GM13977 (cell line): ENCODE results near the gene ADAMTS15.

Source experiments
- DNase-seq: peaks from one replicate; pipeline ENCODE4 v3.0.0; 2012; ENCODE audit warnings: low spot score
- CTCF ChIP-seq: IDR thresholded peaks from 2 replicates; pipeline ENCODE4 v1.5.1; 2012; ENCODE audit warnings: mild to moderate bottlenecking, control low read depth; ENCODE audit not compliant: insufficient read depth; ENCODE audit errors: extremely low read depth, missing control alignments
- in situ Hi-C: fragments of 300-500 bp; cut with MboI; formaldehyde crosslinking; loops from one replicate; pipeline ENCODE4 v1.12.0; 2022; ENCODE audit warnings: low sequenced_read_pairs, low pct_unique_long_range_greater_than_20kb, mixed read lengths, inconsistent platforms; ENCODE audit not compliant: unreplicated experiment

The ADAMTS15 gene

GRCh38 chr11:130490682-130491449 is 42.4 kb downstream of the ADAMTS15 start:
- in situ Hi-C loops, result no loop called here
- no peak for DNase-seq
- TF ChIP-seq CTCF, result no peak

GRCh38 chr11:130498181-130498580 is 49.7 kb downstream of the ADAMTS15 start:
- in situ Hi-C loops, result no loop called here
- TF ChIP-seq CTCF, result no peak
- DNase-seq, result no peak

- no peak for DNase-seq
- no peak for TF ChIP-seq CTCF
- in situ Hi-C loops, result no loop called here
Observed at GRCh38 chr11:130499828-130500227, 51.4 kb downstream of the ADAMTS15 start.

- TF ChIP-seq CTCF, result no peak
- DNase-seq, result no peak
- in situ Hi-C loops, result no loop called here
Observed at GRCh38 chr11:130504317-130504716, 55.9 kb downstream of the ADAMTS15 start.

- DNase-seq, result no peak
- TF ChIP-seq CTCF, result no peak
- in situ Hi-C loops, result no loop called here
Observed at GRCh38 chr11:130508913-130509312, 60.5 kb downstream of the ADAMTS15 start.

GRCh38 chr11:130509942-130510341 is 61.5 kb downstream of the ADAMTS15 start:
- TF ChIP-seq CTCF, result no peak
- in situ Hi-C loops, result no loop called here
- DNase-seq, result no peak
